NCI-H1417 (cell line): ENCODE results near the gene A1CF.

ENCODE experiments used
- DNase-seq, 3 experiments: peaks; one replicate each; lab custom pipeline; 2025; lab: John Stamatoyannopoulos, UW

A1CF gene

DNA sequence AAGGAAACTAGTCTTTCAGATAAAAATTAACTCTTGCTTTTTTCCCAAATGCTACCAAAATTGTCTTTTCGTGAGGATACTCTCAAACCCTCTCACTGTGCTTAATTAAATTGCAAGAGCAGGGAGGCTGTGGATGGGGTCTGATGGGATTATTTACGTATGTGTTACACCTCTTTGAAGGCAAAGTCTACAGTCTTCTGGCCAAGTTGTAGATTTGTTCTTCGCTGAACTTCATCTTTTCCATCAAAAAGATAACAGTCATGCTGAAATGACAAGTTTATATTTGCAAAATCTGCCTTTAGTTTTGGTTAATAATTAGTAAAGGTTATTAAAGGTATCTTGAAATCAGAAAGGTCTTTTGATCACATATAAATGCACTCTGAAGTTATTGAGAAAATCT, 22.7 kb downstream of the A1CF start:
- no peak for DNase-seq

DNA sequence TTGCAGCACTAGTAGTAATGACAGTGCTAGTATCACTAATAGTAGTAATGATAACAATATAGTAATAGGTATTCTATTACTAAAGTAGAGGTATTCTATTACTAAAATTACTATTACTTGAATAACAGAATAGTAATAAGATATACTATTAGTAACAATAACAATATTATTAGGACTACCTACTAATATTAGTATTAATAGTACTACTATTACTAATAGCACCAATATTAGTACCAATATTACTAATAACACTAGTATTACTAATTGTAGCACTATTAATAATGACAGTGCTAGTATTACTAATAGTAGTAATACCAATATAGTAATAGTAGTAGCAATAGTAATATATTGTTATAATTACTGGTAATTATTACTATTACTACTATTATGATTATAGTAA, 24.1 kb downstream of the A1CF start:
- no peak for DNase-seq

DNA sequence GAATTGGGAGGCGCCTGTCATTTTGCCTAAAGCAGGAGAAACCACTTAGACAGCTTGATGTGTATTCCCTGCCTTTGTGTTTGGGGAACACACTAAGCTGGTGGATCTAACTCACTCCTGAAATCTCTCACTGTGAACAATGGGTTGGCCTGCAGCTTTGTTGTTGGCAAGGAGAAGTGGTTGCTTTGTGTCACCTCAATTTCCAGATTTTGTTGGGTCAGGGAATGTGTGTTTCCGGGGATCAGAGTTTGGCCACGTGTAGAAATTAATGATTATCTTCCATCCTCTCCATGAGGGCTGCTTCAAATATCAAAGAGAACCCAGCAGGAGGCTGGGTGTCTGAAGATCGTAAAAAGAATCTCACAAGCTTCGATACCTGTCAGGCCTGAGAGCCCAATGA, 27.8 kb downstream of the A1CF start:
- peak in 1 of 3 experiments; percentile 1 for DNase-seq

DNA sequence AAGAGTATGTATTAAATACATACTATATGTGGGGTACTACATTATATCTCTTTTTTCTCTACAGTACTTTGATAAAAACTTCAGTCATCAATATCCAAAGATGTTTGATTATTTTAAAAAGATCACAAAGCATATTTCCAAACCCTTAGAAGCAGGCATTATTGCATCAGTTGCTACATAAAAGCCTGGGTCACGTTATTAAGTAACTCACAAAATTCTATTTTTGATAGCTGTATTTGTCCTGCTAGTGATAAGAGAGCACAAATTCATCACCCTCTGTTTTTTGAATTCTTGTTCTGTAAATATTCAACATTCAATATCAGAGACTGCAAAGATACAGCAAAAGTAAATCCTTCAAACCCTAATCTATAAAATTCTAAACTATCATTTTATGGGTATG, 30.0 kb downstream of the A1CF start:
- DNase-seq = no peak

DNA sequence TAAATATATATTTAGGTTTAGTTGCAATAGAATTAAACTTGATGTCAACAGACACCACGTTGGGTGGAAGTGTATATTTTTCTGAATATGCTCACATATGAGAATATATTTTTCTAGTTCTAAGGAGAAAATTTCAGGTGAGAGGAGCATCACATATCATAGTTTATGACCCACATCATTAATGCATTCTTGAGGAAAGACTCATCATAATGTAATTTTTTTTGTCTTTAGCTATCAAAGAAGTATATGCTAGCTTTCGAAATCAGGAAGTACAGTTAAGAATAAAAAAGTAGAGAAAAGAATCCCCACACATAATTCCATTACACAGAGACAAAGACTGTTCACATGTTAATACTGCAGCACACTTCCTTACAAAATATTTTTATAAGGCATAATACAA, 30.4 kb downstream of the A1CF start:
- DNase-seq = no peak

DNA sequence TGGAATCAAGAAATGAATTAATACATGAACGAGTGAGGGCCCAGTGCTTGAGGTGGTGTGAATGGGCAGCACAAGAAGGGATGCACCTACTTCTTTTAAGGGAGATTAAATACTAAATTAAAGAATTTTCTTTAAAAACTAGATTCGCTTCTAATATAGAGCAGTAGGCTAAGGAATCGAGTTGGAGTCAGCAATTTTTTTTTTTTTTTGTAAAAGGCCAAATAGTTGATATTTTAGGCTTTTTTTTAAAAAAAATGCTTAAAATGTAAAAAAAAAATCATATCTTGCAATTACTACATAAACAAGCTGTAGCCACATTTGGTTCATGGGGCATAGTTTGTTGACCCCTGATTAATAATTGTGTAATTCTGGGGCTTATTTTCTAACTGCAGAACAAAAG, 31.9 kb downstream of the A1CF start:
- DNase-seq = no peak

DNA sequence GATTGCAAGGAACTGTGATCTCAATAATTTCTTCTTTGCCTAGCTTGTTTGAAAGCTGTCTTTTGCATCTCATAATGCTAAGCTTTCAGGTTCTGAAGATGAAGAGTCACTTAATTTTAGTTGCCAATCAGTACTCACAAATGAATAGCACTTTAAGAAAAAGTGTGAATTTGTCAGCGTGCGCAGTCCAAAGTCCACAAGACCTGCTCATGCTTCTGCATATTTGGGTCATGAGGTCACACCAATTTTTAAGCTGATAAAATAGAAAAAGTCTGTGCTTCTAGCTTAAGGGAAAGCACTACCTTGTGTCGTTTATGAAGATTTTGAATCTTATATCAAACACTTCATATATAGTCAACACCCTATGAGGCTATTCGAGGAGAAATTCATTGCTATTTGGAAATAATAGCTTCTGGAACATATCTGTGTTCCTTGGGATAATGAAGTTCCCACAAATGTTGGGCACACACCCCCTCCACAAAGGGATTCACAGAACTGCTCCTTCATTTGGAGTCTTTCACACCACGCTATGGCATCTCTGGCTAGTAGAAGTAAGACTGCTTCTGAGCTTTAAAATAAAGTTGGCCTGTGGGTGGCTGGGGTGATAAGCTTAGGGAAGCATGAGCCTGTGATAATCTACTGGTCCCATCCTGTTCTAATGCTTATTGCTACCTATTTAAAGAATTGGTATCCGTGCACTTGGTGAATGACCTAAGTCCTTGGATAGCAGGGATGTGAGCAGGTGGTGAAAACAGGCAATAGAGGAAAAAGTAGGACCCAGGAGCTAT, 33.3 kb downstream of the A1CF start:
- DNase-seq = no peak

DNA sequence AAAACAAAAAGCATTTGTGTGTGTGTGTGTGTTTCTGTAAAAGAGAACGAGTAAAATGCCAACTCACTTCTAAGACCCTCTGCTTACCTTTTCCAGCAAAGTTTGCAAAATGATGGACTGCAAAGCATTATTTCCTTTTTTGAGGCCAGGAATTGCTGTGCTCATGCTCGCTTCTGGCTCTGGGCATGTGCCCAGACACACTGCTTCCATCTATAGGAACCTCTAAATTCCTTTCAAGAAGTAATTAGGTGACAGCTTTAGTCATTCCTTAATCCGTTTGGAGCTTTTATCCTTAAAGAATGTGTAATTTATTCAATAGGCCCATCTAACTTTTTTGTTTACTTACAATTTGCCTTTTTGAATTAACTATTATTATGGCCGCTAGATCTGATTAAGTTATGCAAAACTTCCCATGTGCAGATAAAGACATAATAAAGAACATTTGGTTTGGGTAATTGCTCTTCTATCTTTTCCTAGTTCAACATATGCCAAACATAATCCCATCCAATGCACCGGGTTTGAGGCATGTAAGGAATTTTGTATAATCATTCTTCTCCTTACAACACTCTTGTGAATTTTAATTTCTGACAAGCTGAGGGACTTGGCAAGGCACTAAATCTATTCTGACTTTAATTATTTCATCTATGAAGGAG, 34.7 kb downstream of the A1CF start:
- DNase-seq = no peak

DNA sequence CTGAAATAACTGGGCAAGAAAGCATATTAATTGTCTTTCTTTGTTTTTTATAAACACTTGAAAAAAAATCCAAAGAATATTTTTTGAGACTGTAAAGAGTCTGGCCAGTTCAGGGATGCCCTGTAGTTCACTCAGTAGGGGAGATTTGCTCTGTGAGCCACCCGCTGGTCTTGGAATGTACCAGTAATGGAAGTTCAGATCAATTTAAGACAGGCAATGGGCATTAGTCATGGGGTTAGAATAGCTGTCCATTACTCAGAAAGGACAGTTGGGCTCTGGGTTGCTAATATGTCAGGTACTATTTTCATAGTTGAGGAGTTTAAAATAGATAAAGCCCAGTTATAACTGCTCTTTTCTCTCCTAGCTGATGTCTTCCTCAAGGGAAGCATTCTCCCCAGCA, 38.7 kb downstream of the A1CF start:
- no peak for DNase-seq

DNA sequence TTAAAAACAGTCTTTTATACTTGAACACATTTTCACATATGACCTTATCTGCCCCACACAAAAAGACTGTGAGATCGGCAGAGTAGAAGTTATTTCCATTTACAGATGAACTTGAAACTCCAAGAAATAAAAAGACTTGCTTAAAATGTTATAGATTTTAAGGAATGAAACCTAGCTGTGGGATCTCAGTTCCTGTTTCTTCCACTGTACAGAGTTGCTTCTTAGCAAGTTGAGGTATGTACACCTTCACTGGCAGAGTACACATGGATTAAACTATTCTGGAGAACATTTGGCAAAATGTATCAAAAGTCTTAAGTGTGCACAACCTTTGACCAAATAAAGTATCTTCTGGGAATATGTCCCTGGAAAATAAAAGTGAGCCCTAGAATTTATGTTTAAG, 48.3 kb downstream of the A1CF start:
- DNase-seq = no peak

DNA sequence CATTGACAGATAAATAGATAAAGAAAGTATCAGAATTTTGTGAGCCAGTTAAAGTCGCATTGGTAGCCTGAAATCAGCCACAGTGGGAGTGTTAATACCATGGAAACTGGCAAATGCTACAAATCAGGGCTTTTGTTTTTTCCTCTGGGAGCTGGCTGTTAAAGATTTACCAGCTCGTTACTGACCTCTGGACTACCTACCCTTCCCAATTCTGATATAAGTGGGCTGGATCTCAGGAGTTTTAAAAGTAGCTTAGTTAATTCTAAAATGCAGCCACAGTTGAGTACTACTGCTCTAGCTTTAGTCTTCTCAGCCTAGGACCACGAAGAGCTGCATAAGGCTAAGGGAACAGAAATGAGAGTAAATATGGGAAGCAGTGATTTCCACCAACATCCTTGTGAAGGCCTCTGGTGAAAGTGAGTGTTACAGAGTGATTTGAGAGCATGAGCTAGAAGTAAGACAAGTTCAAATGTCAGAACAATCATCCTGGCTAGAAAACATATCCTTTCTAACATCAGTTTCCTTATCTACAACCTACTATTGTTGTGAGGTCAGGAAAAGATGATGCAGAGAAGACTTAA, 53.2 kb downstream of the A1CF start:
- DNase-seq = no peak

DNA sequence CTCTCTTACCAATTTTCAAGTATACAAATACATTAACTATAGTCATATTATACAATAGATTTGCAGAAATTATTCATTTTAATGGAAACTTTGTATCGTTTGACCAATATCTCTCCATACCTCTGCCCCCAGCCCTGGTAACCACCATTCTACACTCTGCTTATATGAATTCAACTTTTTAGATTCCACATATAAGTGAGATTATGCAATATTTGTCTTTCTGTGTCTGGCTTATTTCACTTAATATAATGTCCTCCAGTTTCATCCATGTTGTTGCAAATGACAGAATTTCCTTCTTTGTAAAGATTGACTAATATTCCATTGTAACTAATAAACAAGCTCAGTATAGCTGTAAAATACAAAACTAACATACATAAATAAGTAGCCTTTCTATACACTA, 55.4 kb downstream of the A1CF start:
- no peak for DNase-seq

DNA sequence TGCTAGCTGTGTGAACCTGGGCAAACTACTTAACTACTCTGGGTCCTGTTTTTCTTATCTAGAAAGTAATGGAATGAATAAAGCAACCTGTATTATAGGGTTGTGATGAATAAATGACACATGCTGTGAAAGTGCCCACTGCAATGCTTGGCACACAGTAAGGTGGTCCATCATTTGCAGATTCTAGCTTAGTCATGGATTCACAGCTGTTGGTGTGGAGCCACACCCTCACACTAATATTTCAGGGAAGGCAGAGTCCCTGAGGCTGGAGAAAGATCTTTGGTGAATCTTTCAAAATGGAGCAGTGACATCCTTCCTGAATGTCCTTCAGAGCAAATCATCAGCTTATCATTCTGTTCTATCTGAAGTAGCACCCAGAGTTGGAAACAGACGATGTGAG, 60.6 kb downstream of the A1CF start:
- DNase-seq = no peak

DNA sequence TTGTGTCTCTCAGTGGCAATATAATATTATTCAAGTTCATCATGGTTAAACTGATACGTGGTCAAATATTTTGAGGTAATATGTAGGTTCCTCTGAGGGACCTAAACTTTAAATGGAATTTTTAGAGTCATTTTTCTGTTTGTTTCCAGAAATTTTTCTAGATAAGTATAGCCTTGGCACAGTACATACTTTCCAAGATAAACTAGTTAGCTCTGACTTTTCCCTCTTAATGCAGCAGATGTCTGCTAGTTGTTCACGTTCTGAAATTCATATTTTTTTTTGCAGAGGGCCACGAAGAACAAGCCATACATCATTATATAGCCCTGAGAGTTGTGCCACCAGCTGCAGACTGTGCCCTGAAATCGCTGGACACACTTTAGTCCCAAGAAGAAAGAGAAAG, 61.6 kb downstream of the A1CF start:
- DNase-seq = no peak

DNA sequence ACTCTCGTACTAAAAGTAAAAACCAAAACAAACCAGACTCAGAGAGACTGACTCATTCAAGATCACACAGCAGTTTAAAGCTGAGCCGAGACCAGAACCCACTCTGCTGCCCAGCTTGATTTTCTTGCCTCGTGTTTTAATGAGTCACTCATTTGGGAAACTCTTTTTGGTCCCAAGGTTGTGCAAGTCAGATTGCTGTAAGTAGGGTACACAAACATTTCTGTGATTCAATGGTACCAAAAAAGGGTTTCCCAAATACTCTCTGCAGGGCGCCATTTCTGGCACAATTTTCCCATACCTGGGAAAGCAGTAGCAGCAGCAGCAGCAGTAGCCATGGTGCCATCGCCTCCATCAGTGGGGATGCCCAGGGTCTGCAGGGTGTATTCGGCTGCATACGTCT, 75.8 kb downstream of the A1CF start:
- DNase-seq = no peak

DNA sequence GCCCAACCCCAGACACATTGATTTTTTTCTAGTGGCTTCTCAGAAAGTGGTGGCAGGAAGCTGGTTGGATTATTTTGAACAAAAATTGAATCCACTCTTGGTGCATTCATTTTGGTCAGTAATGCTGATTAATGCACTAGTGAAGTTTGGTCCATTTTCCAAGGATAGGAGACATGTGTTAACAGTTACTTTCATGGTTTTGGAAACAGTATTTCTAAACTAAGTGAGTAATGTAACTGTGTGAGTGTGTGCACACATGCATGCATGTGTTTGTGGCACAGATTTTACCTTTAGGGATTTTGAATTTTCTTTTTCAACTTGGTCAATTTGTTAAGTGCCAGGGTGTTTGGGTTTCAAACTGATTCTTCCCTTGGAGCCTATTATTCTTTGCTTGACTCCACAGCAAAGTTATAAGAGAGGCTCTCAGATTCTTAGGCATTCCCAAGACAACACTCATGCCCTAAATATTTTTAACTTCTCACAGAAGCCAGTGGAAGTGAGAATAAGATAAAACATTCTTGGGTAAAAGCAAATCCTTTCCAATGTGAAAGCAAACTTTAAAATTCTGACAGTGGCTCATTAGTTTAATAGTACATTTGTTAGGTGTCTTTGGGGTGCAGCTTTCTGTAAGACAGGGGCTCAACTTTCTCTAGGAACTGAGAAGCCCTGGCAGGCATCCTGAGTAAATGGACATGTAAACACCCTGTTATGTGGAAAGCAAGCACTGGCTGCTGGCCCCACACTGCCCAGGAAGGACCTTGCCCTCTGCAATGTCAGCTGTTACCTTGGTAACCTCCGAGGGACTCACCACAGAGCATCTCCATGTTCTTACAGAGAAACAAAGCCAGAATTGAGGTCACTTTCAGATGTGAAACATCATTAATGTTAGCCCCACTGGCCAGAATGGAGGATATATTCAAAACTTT, 77.3 kb downstream of the A1CF start:
- peak in 1 of 3 experiments; percentile 27 for DNase-seq

DNA sequence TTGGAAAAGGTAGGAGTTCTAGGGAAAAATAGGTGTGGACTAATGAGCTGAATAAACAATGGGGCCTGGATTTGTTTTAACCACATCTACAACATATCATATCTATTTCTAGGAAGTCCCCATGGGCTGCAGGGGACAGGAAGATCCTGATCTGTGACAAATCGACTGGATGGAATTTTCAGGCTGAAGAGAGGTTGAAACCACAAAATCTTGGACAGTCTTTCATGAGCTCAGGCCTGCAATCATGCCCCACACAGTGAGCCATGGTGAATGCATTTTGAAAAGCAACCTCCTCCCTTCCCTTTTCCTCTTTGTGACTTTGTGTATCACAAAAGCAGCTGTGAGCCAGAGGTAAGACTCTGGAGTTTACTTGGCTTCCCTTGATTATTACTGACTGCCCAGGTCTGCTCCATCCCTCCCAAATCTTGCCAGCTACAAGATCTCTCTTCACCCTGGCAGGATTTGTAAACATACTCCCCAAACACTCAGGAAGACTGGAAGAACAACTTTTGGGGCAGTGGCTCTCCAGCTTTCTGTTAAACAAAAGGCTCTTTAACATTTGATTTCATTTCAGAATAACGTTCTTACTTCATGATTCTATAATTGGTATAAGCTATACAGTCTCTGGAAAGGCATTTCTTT, 79.3 kb downstream of the A1CF start:
- no peak for DNase-seq

DNA sequence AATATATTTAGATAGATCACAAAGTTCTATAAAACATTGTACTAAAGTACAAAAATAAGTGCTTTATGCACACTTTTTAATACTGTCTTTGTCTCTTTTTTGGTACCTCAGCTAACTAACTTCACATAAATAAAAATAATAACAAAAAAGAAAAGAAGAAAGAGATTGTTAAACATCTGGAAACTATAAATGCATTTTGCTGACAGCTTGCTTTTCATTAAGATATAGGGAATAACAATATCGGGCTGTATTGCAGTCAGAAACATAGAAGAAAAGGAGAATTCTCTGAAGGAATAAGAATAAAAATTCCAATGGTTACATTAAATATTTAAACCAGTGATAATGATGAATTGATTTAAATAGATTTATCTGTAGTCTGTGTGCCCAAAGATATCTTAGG, 85.8 kb downstream of the A1CF start:
- no peak for DNase-seq

DNA sequence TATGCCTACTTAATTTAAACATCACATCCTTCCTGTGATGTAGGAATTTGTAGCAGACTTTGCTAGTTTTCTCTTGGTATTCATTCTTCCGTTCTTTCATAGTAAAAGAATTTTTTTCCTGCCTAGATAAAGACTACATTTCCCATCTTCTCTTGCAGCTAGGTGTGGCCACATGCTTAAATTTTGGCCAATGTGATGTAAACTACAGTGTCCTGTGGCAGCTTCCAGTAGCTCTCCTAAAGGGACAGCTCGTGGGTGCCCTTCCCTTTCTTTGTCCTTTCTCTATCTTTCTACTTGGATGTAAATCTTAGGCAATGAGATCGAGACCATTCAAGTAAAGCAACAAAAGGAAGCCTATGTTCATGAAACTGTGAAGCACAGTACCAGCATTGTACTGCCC, 87.1 kb downstream of the A1CF start:
- DNase-seq = no peak

DNA sequence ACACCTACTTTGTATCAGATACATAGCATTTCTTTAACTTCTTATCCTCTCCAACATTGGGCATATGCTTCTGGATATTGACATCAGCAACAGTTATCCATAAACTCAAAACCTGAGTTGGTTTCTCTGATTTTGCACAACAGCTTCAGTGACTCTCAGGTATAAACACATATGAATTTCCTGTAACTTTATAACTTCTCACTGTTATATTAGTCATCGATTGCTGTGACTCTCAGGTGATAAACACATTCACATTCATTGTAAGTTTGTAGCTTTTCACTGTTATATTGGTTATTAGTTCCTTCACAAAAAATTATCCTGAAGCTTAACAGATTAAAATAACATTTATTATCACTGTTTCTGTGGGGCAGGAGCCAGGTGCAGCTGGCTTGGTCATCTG, 88.7 kb downstream of the A1CF start:
- no peak for DNase-seq

DNA sequence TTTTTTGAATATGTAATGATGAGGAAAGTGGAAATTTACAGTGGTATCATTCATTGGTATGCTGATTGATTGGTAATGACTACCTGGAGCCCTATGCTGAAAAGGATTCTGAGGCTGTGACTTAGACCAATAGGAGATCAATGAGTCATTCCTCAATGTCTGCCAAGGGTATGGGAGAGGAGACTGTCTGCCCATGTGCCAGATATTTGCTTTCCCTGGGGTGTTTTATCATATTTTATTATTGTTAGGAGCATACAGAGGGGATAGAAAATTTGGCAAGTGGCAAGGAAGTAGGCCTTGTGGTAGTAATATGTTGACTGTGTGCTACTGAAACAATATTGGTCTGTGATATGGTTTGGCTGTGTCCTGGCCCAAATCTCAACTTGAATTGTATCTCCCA, 90.9 kb downstream of the A1CF start:
- DNase-seq = no peak
